B cell (primary cell): Measurements from ENCODE around the gene HSPA12A. TPM values are rescaled to one million over a fixed set of nuclear protein-coding genes. Genes with fewer than 3 reads are reported as not detected.

Experiments
- ATAC-seq: fragments of 200-7000 bp; cut with Tn5 transposase; one replicate; pipeline ENCODE4 v1.10.0; 2021; ENCODE audit warnings: low read depth, mild to moderate bottlenecking, moderate number of reproducible peaks, moderate library complexity
- CTCF ChIA-PET: fragments of 350-600 bp; sonication (Branson Sonifier 250); formaldehyde crosslinking; loops from one replicate; lab custom pipeline; 2021; ENCODE audit warnings: antibody characterized with exemption, inconsistent platforms; lab: Charles Lee
- POLR2A ChIA-PET: fragments of 350-600 bp; sonication (Branson Sonifier 250); formaldehyde crosslinking; loops from one replicate; lab custom pipeline; 2021; ENCODE audit warnings: antibody characterized with exemption; lab: Charles Lee
- DNase-seq: peaks from one replicate; pipeline ENCODE4 v3.0.0; 2013
- H2AFZ ChIP-seq: 2 replicates; pipeline ENCODE4 v1.6.1; 2012; ENCODE audit warnings: mild to moderate bottlenecking, low read depth, low read length; ENCODE audit not compliant: insufficient read depth, poor library complexity, severe bottlenecking
- H3K27ac ChIP-seq, 2 donors: 1 replicate in 1 of 2; 2 replicates in 1 of 2; pipeline ENCODE4 v1.5.1; 2012 to 2013; ENCODE audit warnings: low read length in 2 of 2, mild to moderate bottlenecking in 2 of 2, moderate library complexity in 1 of 2
- H3K27me3 ChIP-seq, 4 experiments: fragments of 200-600 bp in 1 of 4; sonication (generic) in 1 of 4; replicated peaks in 1 of 4; 1 replicate in 2 of 4; 2 replicates in 2 of 4; pipeline versions ENCODE4 v1.6.1 to v1.7.0; 2013 to 2016; ENCODE audit warnings: low read length in 3 of 4, mild to moderate bottlenecking in 2 of 4, mixed read lengths in 1 of 4, moderate library complexity in 1 of 4; ENCODE audit not compliant: insufficient read depth in 4 of 4, control insufficient read depth in 3 of 4; ENCODE audit errors: control extremely low read depth in 1 of 4
- H3K36me3 ChIP-seq, 2 experiments: replicated peaks in 1 of 2; 1 replicate in 1 of 2; 2 replicates in 1 of 2; pipeline versions ENCODE4 v1.6.1 to v1.7.1; 2013; ENCODE audit warnings: low read length in 1 of 2; ENCODE audit not compliant: insufficient read depth in 2 of 2, control insufficient read depth in 1 of 2; ENCODE audit errors: control extremely low read depth in 1 of 2, extremely low read depth in 1 of 2
- H3K4me1 ChIP-seq, 2 donors: fragments of 200-600 bp in 1 of 2; sonication (generic) in 1 of 2; 1 replicate in 1 of 2; 2 replicates in 1 of 2; pipeline versions ENCODE4 v1.5.1 to v1.6.1; 2013 to 2017; ENCODE audit warnings: low read length in 2 of 2; ENCODE audit not compliant: control insufficient read depth in 2 of 2, insufficient read depth in 2 of 2
- H3K4me2 ChIP-seq: replicated peaks from 2 replicates; pipeline ENCODE3; 2012; ENCODE audit warnings: mild to moderate bottlenecking, low read depth, low read length; ENCODE audit not compliant: poor library complexity, severe bottlenecking
- H3K4me3 ChIP-seq, 5 experiments: fragments of 200-600 bp in 1 of 5; sonication (generic) in 1 of 5; 1 replicate in 3 of 5; 2 replicates in 2 of 5; pipeline versions ENCODE4 v1.5.1 to v1.7.0; 2011 to 2016; ENCODE audit warnings: low read length in 4 of 5, mild to moderate bottlenecking in 4 of 5, low read depth in 2 of 5, control low read depth in 1 of 5, moderate library complexity in 1 of 5; ENCODE audit not compliant: insufficient read depth in 1 of 5; ENCODE audit errors: control extremely low read depth in 1 of 5, extremely low read depth in 1 of 5
- H3K79me2 ChIP-seq: fragments of 200-600 bp; sonication (generic); one replicate; pipeline ENCODE4 v1.6.0; 2016; ENCODE audit warnings: low read length; ENCODE audit not compliant: control insufficient read depth, insufficient read depth
- H3K9ac ChIP-seq: fragments of 200-600 bp; sonication (generic); 2 replicates; pipeline ENCODE4 v1.6.1; 2017; ENCODE audit warnings: mild to moderate bottlenecking, low read length, moderate library complexity
- H3K9me3 ChIP-seq, 3 donors: one replicate each; pipeline versions ENCODE4 v1.6.1 to v1.7.1; 2013; ENCODE audit warnings: low read length in 2 of 3; ENCODE audit not compliant: control insufficient read depth in 2 of 3, insufficient read depth in 1 of 3; ENCODE audit errors: control extremely low read depth in 1 of 3
- H4K20me1 ChIP-seq: 2 replicates; pipeline ENCODE4 v1.6.0; 2012; ENCODE audit warnings: mild to moderate bottlenecking, low read length; ENCODE audit not compliant: insufficient read depth, control insufficient read depth, poor library complexity, severe bottlenecking
- H3K27ac Mint-ChIP-seq: one replicate; pipeline ENCODE4 v1.8.0; 2021; ENCODE audit warnings: mixed read lengths
- H3K27me3 Mint-ChIP-seq: one replicate; pipeline ENCODE4 v1.8.0; 2021; ENCODE audit warnings: mixed read lengths
- H3K4me1 Mint-ChIP-seq: one replicate; pipeline ENCODE4 v1.8.0; 2021; ENCODE audit warnings: mixed read lengths
- H3K4me3 Mint-ChIP-seq: one replicate; pipeline ENCODE4 v1.8.0; 2021; ENCODE audit warnings: mixed read lengths
- H3K9me3 Mint-ChIP-seq: one replicate; pipeline ENCODE4 v1.8.0; 2022; ENCODE audit warnings: mixed read lengths; ENCODE audit not compliant: insufficient read depth
- CTCF ChIP-seq: fragments of 200-600 bp; IDR thresholded peaks from one replicate; pipeline ENCODE4 v1.8.0; 2022; ENCODE audit warnings: antibody characterized with exemption, mild to moderate bottlenecking
- EZH2 ChIP-seq: IDR thresholded peaks from 2 replicates; pipeline ENCODE4 v1.6.1; 2012; ENCODE audit warnings: borderline replicate concordance, low read depth, mild to moderate bottlenecking, moderate library complexity, low read length; ENCODE audit not compliant: insufficient read depth, poor library complexity, severe bottlenecking
- WGBS: methylation state at CpG from one replicate; pipeline ENCODE4 v1.1.5; 2013; ENCODE audit warnings: missing lambda C conversion rate; ENCODE audit not compliant: insufficient coverage; 5-methylcytosine and 5-hydroxymethylcytosine counted together
- intact Hi-C: fragments of 100-400 bp; cut with micrococcal nuclease; formaldehyde crosslinking; loops from one replicate; pipeline ENCODE4 v1.10.0; 2022
- polyA plus RNA-seq: library from polyadenylated mRNA; depleted of rRNA; stranded (reverse); fragments of >200 nt; gene quantifications from 2 replicates; pipeline ENCODE4 v1.2.3, GENCODE V29; 2012
- total RNA-seq, 2 donors: library from RNA; stranded (reverse); fragments of 120-200 nt in 1 of 2; gene quantifications; 1 replicate in 1 of 2; 2 replicates in 1 of 2; pipeline versions ENCODE4 v1.2.3 to v1.2.4, GENCODE V29; 2013 to 2022

The HSPA12A gene
- total and polyA plus RNA-seq, 2 donors (not counting 1 experiment from before 2014, with no cell fraction given), result 2.1 to 17.7 TPM

DNA sequence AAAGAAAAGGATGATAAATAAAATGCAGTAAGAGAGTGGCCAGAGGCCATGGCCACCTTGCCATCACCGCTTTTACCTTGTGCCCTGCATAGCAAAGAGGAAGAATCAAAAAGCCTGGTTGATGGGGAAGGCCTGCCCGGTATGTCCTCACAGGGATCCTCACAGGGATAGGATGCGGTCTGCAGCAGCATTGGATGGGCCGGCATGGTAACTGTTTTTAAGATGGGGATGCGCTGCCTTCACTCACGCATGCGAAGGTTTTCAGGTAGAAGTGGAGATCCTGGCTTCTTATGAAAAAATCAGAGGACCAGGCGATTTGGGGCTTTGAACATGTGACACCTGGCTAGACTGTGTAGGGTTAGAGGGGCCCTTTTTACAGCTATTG, 109.2 kb downstream of the HSPA12A start:
- WGBS, result 100% methylated on average over 7 of the region's 8 CpGs
- no peaks in the 10 kb centered on the region for H3K9me3 Mint-ChIP-seq
- intact Hi-C loops, result no loop called here
- DNase-seq (no peak), ATAC-seq (no peak)
- Histone ChIP-seq H3K36me3 (no peaks in the 10 kb centered on the region), H3K4me1 (no peaks in the 10 kb centered on the region), H3K9me3 (peaks cover 0 to 6% (median 0%) of the 10 kb centered on the region in 3 donors), H4K20me1 (no peaks in the 10 kb centered on the region), H3K79me2 (no peaks in the 10 kb centered on the region), H3K27me3 (no peaks in the 10 kb centered on the region), H3K4me3 (no peak overlapping the region), H3K27ac (no peak overlapping the region), H2AFZ (no peak overlapping the region), H3K4me2 (no peak overlapping the region), H3K9ac (no peak overlapping the region)
- H3K4me1 Mint-ChIP-seq, result no peaks in the 10 kb centered on the region
- peaks cover 6% of the 10 kb centered on the region for H3K27me3 Mint-ChIP-seq
- ChIA-PET POLR2A (no interaction called here), CTCF (no interaction called here)
- TF ChIP-seq CTCF (no peak), EZH2 (no peak)
- no peak overlapping the region for H3K4me3 Mint-ChIP-seq
- H3K27ac Mint-ChIP-seq, result no peak overlapping the region

- TF ChIP-seq CTCF (no peak), EZH2 (no peak)
- CTCF ChIA-PET, result no interaction called here
- no peaks in the 10 kb centered on the region for H4K20me1 ChIP-seq
- no peaks in the 10 kb centered on the region for H3K27me3 ChIP-seq
- Mint-ChIP-seq H3K9me3 (no peaks in the 10 kb centered on the region), H3K27ac (no peak overlapping the region), H3K27me3 (peaks cover 6% of the 10 kb centered on the region), H3K4me3 (no peak overlapping the region), H3K4me1 (no peaks in the 10 kb centered on the region)
- POLR2A ChIA-PET, result no interaction called here
- no peak overlapping the region for H2AFZ ChIP-seq
- intact Hi-C loops, result no loop called here
- DNase-seq, result no peak
- WGBS, result 94% methylated on average over 15 of the region's 17 CpGs
- H3K27ac ChIP-seq, result no peak overlapping the region
- H3K36me3 ChIP-seq, result no peaks in the 10 kb centered on the region
- no peak for ATAC-seq
- H3K4me1 ChIP-seq, result no peaks in the 10 kb centered on the region
- no peaks in the 10 kb centered on the region for H3K79me2 ChIP-seq
- H3K4me2 ChIP-seq, result no peak overlapping the region
- H3K4me3 ChIP-seq, result no peak overlapping the region
- peaks cover 0 to 6% (median 0%) of the 10 kb centered on the region in 3 donors for H3K9me3 ChIP-seq
- no peak overlapping the region for H3K9ac ChIP-seq
Measured at GRCh38 chr10:116632596-116633215, 109.7 kb downstream of the HSPA12A start.
